GM12878 (cell line): ENCODE data around the gene OPCML. TPM values are rescaled to one million over a fixed set of nuclear protein-coding genes. Genes with fewer than 3 reads are reported as not detected.

Experiments used
- ATAC-seq: fragments of 200-7000 bp; cut with Tn5 transposase; 3 replicates; pipeline ENCODE4 v1.9.1; 2020; ENCODE audit warnings: mild to moderate bottlenecking, moderate library complexity
- BruUV-seq: library from RNA; stranded (reverse); fragments of 400-500 nt; replicated peaks from 2 replicates; lab custom pipeline; 2021; lab: Mats Ljungman, UMichigan
- CTCF ChIA-PET: fragments of 300-600 bp; sonication (Branson Sonifier 250); formaldehyde crosslinking; extraction: SDS; loops from one replicate; lab custom pipeline; 2021; ENCODE audit warnings: inconsistent platforms; lab: Yijun Ruan, JAX
- POLR2A ChIA-PET: fragments of 350-600 bp; formaldehyde crosslinking; extraction: SDS; loops from one replicate; lab custom pipeline; 2021; ENCODE audit warnings: inconsistent platforms; lab: Charles Lee
- RAD21 ChIA-PET: fragments of 300-600 bp; sonication (Branson Sonifier 250); formaldehyde crosslinking; loops from one replicate; lab custom pipeline; 2023; ENCODE audit warnings: antibody characterized with exemption; ENCODE audit not compliant: unreplicated experiment; lab: Charles Lee
- SMC1A ChIA-PET: fragments of 300-600 bp; sonication (Branson Sonifier 250); formaldehyde crosslinking; loops from one replicate; lab custom pipeline; 2023; ENCODE audit not compliant: unreplicated experiment, uncharacterized antibody; lab: Charles Lee
- DNase-seq: peaks from one replicate; pipeline ENCODE4 v3.0.0-alpha.2; 2011; ENCODE audit warnings: low read depth, low spot score
- FAIRE-seq: peaks from 3 replicates; lab custom pipeline; 2011; peaks lifted over from hg19 to GRCh38; lab: Jason Lieb, UNC
- H2AFZ ChIP-seq: 2 replicates; pipeline ENCODE4 v1.6.0; 2011; ENCODE audit warnings: low read depth, low read length, control low read depth; ENCODE audit not compliant: control insufficient read depth
- H3K27ac ChIP-seq: 2 replicates; pipeline ENCODE4 v1.5.1; 2011; ENCODE audit warnings: control low read depth; ENCODE audit not compliant: control insufficient read depth, insufficient read depth
- H3K27me3 ChIP-seq, 2 experiments: replicated peaks in 1 of 2; 2 replicates each; pipeline versions ENCODE4 v1.6.0 to v1.6.1; 2011; ENCODE audit warnings: low read length in 1 of 2; ENCODE audit not compliant: control insufficient read depth in 2 of 2, insufficient read depth in 2 of 2
- H3K36me3 ChIP-seq, 2 experiments: 2 replicates each; pipeline ENCODE4 v1.5.1; 2011; ENCODE audit warnings: low read length in 1 of 2; ENCODE audit not compliant: control insufficient read depth in 2 of 2, insufficient read depth in 2 of 2
- H3K4me1 ChIP-seq: 2 replicates; pipeline ENCODE4 v1.6.1; 2011; ENCODE audit warnings: mild to moderate bottlenecking, low read length, moderate library complexity, mixed read lengths; ENCODE audit not compliant: control insufficient read depth, insufficient read depth
- H3K4me2 ChIP-seq: 2 replicates; pipeline ENCODE4 v1.6.0; 2011; ENCODE audit warnings: control low read depth; ENCODE audit not compliant: control insufficient read depth, insufficient read depth
- H3K4me3 ChIP-seq: fragments of 200-600 bp; sonication (generic); 2 replicates; pipeline ENCODE4 v1.5.1; 2016
- H3K79me2 ChIP-seq: 2 replicates; pipeline ENCODE4 v1.6.0; 2011; ENCODE audit warnings: low read length; ENCODE audit not compliant: control insufficient read depth, insufficient read depth
- H3K9ac ChIP-seq: 2 replicates; pipeline ENCODE4 v1.8.0; 2011; ENCODE audit warnings: low read length, control low read depth, mixed read lengths; ENCODE audit not compliant: control insufficient read depth, insufficient read depth
- H3K9me3 ChIP-seq: replicated peaks from 3 replicates; pipeline ENCODE4 v1.5.1; 2011; ENCODE audit warnings: mild to moderate bottlenecking, low read length; ENCODE audit not compliant: control insufficient read depth, insufficient read depth
- H4K20me1 ChIP-seq: 2 replicates; pipeline ENCODE4 v1.6.0; 2011; ENCODE audit not compliant: control insufficient read depth, insufficient read depth
- BMI1 ChIP-seq: fragments of 450-650 bp; IDR thresholded peaks from 2 replicates; pipeline ENCODE4 v1.6.1; 2016; ENCODE audit warnings: mild to moderate bottlenecking, moderate library complexity, borderline replicate concordance
- BRCA1 ChIP-seq: IDR thresholded peaks from 2 replicates; pipeline ENCODE4 v1.6.1; 2011; ENCODE audit warnings: low read depth, low read length, improper control_type of control experiment
- CBX3 ChIP-seq: fragments of 200-600 bp; sonication (generic); IDR thresholded peaks from 2 replicates; pipeline ENCODE4 v1.6.1; 2016; ENCODE audit warnings: low read depth, borderline replicate concordance
- EZH2 ChIP-seq: IDR thresholded peaks from 2 replicates; pipeline ENCODE4 v1.6.1; 2012; ENCODE audit warnings: low read depth, mild to moderate bottlenecking, control low read depth, inconsistent platforms, low read length, borderline replicate concordance; ENCODE audit not compliant: control insufficient read depth
- NR2F1 ChIP-seq: fragments of 450-650 bp; conservative IDR thresholded peaks from 2 replicates; pipeline ENCODE4 v1.6.1; 2017; ENCODE audit warnings: mild to moderate bottlenecking
- PML ChIP-seq: IDR thresholded peaks from 2 replicates; pipeline ENCODE4 v1.6.1; 2012; ENCODE audit warnings: low read length, inconsistent platforms
- SREBF2 ChIP-seq: IDR thresholded peaks from 2 replicates; pipeline ENCODE4 v1.6.1; 2012; ENCODE audit warnings: mild to moderate bottlenecking, low read length
- SUZ12 ChIP-seq: fragments of 200-600 bp; sonication (generic); IDR thresholded peaks from one replicate; pipeline ENCODE4 v1.6.1; 2018; ENCODE audit warnings: antibody characterized with exemption, mild to moderate bottlenecking; ENCODE audit not compliant: unreplicated experiment
- ZNF217 ChIP-seq: fragments of 450-650 bp; IDR thresholded peaks from 2 replicates; pipeline ENCODE4 v1.6.1; 2017; ENCODE audit warnings: antibody characterized with exemption, mild to moderate bottlenecking
- WGBS: methylation state at CpG from one replicate; pipeline ENCODE4 v1.1.6; 2016; ENCODE audit warnings: low lambda C conversion rate; ENCODE audit not compliant: insufficient replicate concordance, insufficient coverage; ENCODE audit errors: missing lambda C conversion rate; 5-methylcytosine and 5-hydroxymethylcytosine counted together
- in situ Hi-C: fragments of 300-500 bp; cut with MboI; formaldehyde crosslinking; loops from 9 replicates; pipeline ENCODE4 v1.14.3; 2018; ENCODE audit warnings: mixed read lengths
- intact Hi-C: fragments of 100-400 bp; cut with micrococcal nuclease; formaldehyde crosslinking; loops from one replicate; pipeline ENCODE4 v1.14.2; 2022; ENCODE audit not compliant: unreplicated experiment
- polyA plus RNA-seq, 11 experiments: library from polyadenylated mRNA; depleted of rRNA in 4 of 11; unstranded in 6 of 11; stranded (reverse) in 5 of 11; fragments of >200 nt; fragmentation: Nextera tagmentation in 4 of 11; fragmentation: Illumina TruSeq in 1 of 11; extraction: Ambion mirVana in 4 of 11; extraction: Trizol in 1 of 11; gene quantifications; 1 replicate in 1 of 11; 2 replicates in 10 of 11; pipeline versions ENCODE4 v1.2.1 to v1.2.3, GENCODE V29; 2011 to 2016; ENCODE audit warnings: inconsistent platforms in 2 of 11, missing spikeins in 2 of 11, low read depth in 1 of 11
- total RNA-seq, 4 experiments: library from RNA; depleted of rRNA in 3 of 4; stranded (reverse); fragments of >200 nt in 3 of 4; fragmentation: Illumina TruSeq in 1 of 4; extraction: Trizol in 1 of 4; gene quantifications; 2 replicates each; pipeline versions ENCODE4 v1.2.1 to v1.2.3, GENCODE V29; 2013 to 2021
- TF ChIP-seq, protein P1 (sequence below): IDR thresholded peaks from 2 replicates; pipeline ENCODE4 v1.6.1; 2012; ENCODE audit warnings: mild to moderate bottlenecking, low read depth, low read length

Gene OPCML
- total and polyA plus RNA-seq, 10 of the 15 experiments (the other 5 are each of a cell fraction or from before 2014, with no cell fraction given) = 0.84 TPM; not detected in 9

DNA sequence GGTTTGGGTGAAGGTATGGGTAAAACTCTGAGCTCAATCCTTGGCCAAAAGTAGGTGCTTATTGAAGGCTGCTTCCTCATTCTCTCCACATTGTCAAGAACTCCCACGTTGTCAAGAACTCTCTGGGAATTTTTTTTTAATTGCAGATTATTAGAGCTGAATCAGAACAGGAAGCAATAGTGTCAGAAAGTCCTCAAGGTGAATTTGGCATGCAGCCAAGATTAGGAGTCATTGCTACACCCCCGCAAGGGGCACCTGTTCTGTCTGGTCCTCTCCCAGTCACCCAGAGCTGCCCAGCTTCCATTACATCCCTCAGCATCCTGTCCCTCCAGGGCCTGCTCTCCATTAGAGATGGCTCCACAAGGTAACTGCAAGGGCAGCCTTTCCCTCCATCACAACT, 996.5 kb downstream of the OPCML start:
- Histone ChIP-seq H4K20me1 (no peaks in the 10 kb centered on the region), H3K36me3 (no peaks in the 10 kb centered on the region), H3K4me1 (no peaks in the 10 kb centered on the region; the same call in 1 of the 2 replicates), H2AFZ (no peak overlapping the region), H3K27ac (no peak overlapping the region), H3K4me3 (no peak overlapping the region), H3K4me2 (no peak overlapping the region), H3K79me2 (no peaks in the 10 kb centered on the region), H3K9me3 (no peaks in the 10 kb centered on the region), H3K9ac (no peak overlapping the region), H3K27me3 (no peaks in the 10 kb centered on the region)
- FAIRE-seq (no peak), DNase-seq (no peak), ATAC-seq (no peak)
- BruUV-seq = no TSS peak
- ChIA-PET RAD21 (no interaction called here), SMC1A (no interaction called here), CTCF (no interaction called here), POLR2A (no interaction called here)
- intact Hi-C loops = no loop called here
- 0% methylated on average over 2 of the region's 2 CpGs for WGBS
- TF ChIP-seq SREBF2 = no peak
- TF ChIP-seq NR2F1 = no peak
- TF ChIP-seq ZNF217 = no peak
- no peak for TF ChIP-seq CBX3
- TF ChIP-seq PML = no peak
- in situ Hi-C loops = no loop called here

DNA sequence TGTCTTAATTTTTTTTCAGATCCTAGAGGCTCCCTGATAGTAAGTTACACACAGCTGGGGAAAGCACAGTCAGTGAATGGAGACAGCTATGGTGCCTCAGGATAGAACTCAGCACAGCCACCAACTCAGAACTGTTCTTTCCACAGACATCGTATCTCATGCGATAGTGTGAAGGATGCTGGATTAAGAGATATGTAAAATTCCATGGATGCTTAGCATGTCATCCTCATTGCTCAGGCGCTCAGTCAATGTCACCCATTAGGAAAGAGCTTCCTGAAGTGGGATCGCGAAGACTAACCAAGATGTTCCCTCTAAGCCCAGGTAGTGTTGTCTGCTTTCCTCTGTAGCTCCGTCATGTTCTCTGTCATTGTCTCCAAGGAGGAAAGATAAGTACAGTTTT, 1000.4 kb downstream of the OPCML start:
- no peak for TF ChIP-seq SUZ12
- no peak for TF ChIP-seq BRCA1
- TF ChIP-seq, protein P1, sequence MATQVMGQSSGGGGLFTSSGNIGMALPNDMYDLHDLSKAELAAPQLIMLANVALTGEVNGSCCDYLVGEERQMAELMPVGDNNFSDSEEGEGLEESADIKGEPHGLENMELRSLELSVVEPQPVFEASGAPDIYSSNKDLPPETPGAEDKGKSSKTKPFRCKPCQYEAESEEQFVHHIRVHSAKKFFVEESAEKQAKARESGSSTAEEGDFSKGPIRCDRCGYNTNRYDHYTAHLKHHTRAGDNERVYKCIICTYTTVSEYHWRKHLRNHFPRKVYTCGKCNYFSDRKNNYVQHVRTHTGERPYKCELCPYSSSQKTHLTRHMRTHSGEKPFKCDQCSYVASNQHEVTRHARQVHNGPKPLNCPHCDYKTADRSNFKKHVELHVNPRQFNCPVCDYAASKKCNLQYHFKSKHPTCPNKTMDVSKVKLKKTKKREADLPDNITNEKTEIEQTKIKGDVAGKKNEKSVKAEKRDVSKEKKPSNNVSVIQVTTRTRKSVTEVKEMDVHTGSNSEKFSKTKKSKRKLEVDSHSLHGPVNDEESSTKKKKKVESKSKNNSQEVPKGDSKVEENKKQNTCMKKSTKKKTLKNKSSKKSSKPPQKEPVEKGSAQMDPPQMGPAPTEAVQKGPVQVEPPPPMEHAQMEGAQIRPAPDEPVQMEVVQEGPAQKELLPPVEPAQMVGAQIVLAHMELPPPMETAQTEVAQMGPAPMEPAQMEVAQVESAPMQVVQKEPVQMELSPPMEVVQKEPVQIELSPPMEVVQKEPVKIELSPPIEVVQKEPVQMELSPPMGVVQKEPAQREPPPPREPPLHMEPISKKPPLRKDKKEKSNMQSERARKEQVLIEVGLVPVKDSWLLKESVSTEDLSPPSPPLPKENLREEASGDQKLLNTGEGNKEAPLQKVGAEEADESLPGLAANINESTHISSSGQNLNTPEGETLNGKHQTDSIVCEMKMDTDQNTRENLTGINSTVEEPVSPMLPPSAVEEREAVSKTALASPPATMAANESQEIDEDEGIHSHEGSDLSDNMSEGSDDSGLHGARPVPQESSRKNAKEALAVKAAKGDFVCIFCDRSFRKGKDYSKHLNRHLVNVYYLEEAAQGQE = no peak
- TF ChIP-seq EZH2 = no peak
- TF ChIP-seq BMI1 = no peak
- H3K27me3 ChIP-seq = no peaks in the 10 kb centered on the region
- H3K9me3 ChIP-seq = no peaks in the 10 kb centered on the region
- no peak overlapping the region for H3K4me3 ChIP-seq
- DNase-seq (no peak), ATAC-seq (no peak), FAIRE-seq (no peak)
- ChIA-PET SMC1A (interaction anchor here (0.7 to 1.3 kb wide), 3 partner anchors 11 to 1153 kb away, joined by 3 to 4 read pairs (median 3); no protein-coding TSS in a partner anchor), POLR2A (no interaction called here), RAD21 (no interaction called here), CTCF (interaction anchor here (0.9 kb wide), 1 partner anchor 9 kb away, joined by 3 read pairs; no protein-coding TSS in a partner anchor)
- no peak overlapping the region for H2AFZ ChIP-seq
- H4K20me1 ChIP-seq = no peaks in the 10 kb centered on the region
- H3K4me2 ChIP-seq = no peak overlapping the region
- H3K9ac ChIP-seq = no peak overlapping the region
- H3K36me3 ChIP-seq = no peaks in the 10 kb centered on the region
- WGBS = 32% methylated on average over 6 of the region's 6 CpGs
- H3K27ac ChIP-seq = no peak overlapping the region
- no peaks in the 10 kb centered on the region for H3K4me1 ChIP-seq
- intact Hi-C loops = no loop called here
- H3K79me2 ChIP-seq = no peaks in the 10 kb centered on the region
- in situ Hi-C loops = no loop called here
- no TSS peak for BruUV-seq
